ENCODE results near the gene SLC30A10.
"Not testable (repeated sequence)": the region's sequence is repeated elsewhere in the genome, so short reads cannot be mapped to it uniquely, and the experiment has no call there.

The SLC30A10 gene

GRCh38 chr1:219913005-219913770 lies 15.2 kb downstream of the SLC30A10 start:
- Mint-ChIP-seq H3K9me3 (no peaks in the 10 kb centered on the region), H3K27ac (no peak overlapping the region), H3K27me3 (peaks cover 2% of the 10 kb centered on the region), H3K4me3 (no peak overlapping the region), H3K4me1 (ENCODE audit: low read depth) (peaks cover 7% of the 10 kb centered on the region), H3K36me3 (ENCODE audit: low read depth) (no peaks in the 10 kb centered on the region)
- intact Hi-C loops (cut with micrococcal nuclease), result no loop called here

- no peaks in the 10 kb centered on the region for H3K9me3 Mint-ChIP-seq
- H3K4me1 Mint-ChIP-seq (ENCODE audit: low read depth), result peaks cover 21% of the 10 kb centered on the region
- peaks cover 2% of the 10 kb centered on the region for H3K27me3 Mint-ChIP-seq
- no peak overlapping the region for H3K4me3 Mint-ChIP-seq
- intact Hi-C loops (cut with micrococcal nuclease), result no loop called here
- no peak overlapping the region for H3K27ac Mint-ChIP-seq
- H3K36me3 Mint-ChIP-seq (ENCODE audit: low read depth), result no peaks in the 10 kb centered on the region
Observed at GRCh38 chr1:219910716-219911115, 17.6 kb downstream of the SLC30A10 start.

GRCh38 chr1:219909476-219909875 lies 18.9 kb downstream of the SLC30A10 start:
- Mint-ChIP-seq H3K27me3 (peaks cover 2% of the 10 kb centered on the region), H3K9me3 (no peaks in the 10 kb centered on the region), H3K4me1 (ENCODE audit: low read depth) (peaks cover 21% of the 10 kb centered on the region), H3K27ac (no peak overlapping the region), H3K36me3 (ENCODE audit: low read depth) (no peaks in the 10 kb centered on the region), H3K4me3 (no peak overlapping the region)
- intact Hi-C loops (cut with micrococcal nuclease), result no loop called here

GRCh38 chr1:219908170-219908569 lies 20.2 kb downstream of the SLC30A10 start:
- Mint-ChIP-seq H3K27me3 (peaks cover 2% of the 10 kb centered on the region), H3K36me3 (ENCODE audit: low read depth) (no peaks in the 10 kb centered on the region), H3K9me3 (no peaks in the 10 kb centered on the region), H3K27ac (peak overlapping the region; percentile 13), H3K4me1 (ENCODE audit: low read depth) (peaks cover 23% of the 10 kb centered on the region), H3K4me3 (no peak overlapping the region)
- intact Hi-C loops (cut with micrococcal nuclease), result no loop called here

- H3K9me3 Mint-ChIP-seq, result no peaks in the 10 kb centered on the region
- no peak overlapping the region for H3K4me3 Mint-ChIP-seq
- intact Hi-C loops (cut with micrococcal nuclease), result no loop called here
- peaks cover 2% of the 10 kb centered on the region for H3K27me3 Mint-ChIP-seq
- H3K4me1 Mint-ChIP-seq (ENCODE audit: low read depth), result peaks cover 28% of the 10 kb centered on the region
- H3K36me3 Mint-ChIP-seq (ENCODE audit: low read depth), result no peaks in the 10 kb centered on the region
- peak overlapping the region; percentile 13 for H3K27ac Mint-ChIP-seq
Observed at GRCh38 chr1:219907772-219908070, 20.6 kb downstream of the SLC30A10 start.

GRCh38 chr1:219906924-219907771 lies 21.2 kb downstream of the SLC30A10 start:
- H3K27ac Mint-ChIP-seq, result peak overlapping the region; percentile 13
- no peaks in the 10 kb centered on the region for H3K27me3 Mint-ChIP-seq
- intact Hi-C loops (cut with micrococcal nuclease), result no loop called here
- H3K4me3 Mint-ChIP-seq, result no peak overlapping the region
- no peaks in the 10 kb centered on the region for H3K36me3 Mint-ChIP-seq (ENCODE audit: low read depth)
- H3K4me1 Mint-ChIP-seq (ENCODE audit: low read depth), result peaks cover 31% of the 10 kb centered on the region
- no peaks in the 10 kb centered on the region for H3K9me3 Mint-ChIP-seq

- H3K36me3 Mint-ChIP-seq (ENCODE audit: low read depth); H3K4me3 Mint-ChIP-seq; H3K27me3 Mint-ChIP-seq; H3K9me3 Mint-ChIP-seq; intact Hi-C loops (cut with micrococcal nuclease): not testable (repeated sequence)
- Mint-ChIP-seq H3K27ac (peak overlapping the region; percentile 13), H3K4me1 (ENCODE audit: low read depth) (peaks cover 31% of the 10 kb centered on the region)
Observed at GRCh38 chr1:219906565-219906923, 21.8 kb downstream of the SLC30A10 start.

GRCh38 chr1:219905524-219905923 lies 22.8 kb downstream of the SLC30A10 start:
- peaks cover 31% of the 10 kb centered on the region for H3K4me1 Mint-ChIP-seq (ENCODE audit: low read depth)
- intact Hi-C loops (cut with micrococcal nuclease), result no loop called here
- H3K36me3 Mint-ChIP-seq (ENCODE audit: low read depth), result no peaks in the 10 kb centered on the region
- H3K27me3 Mint-ChIP-seq, result no peaks in the 10 kb centered on the region
- no peak overlapping the region for H3K27ac Mint-ChIP-seq
- H3K4me3 Mint-ChIP-seq, result no peak overlapping the region
- H3K9me3 Mint-ChIP-seq, result no peaks in the 10 kb centered on the region

- Mint-ChIP-seq H3K27me3 (no peaks in the 10 kb centered on the region), H3K9me3 (no peaks in the 10 kb centered on the region), H3K27ac (no peak overlapping the region), H3K4me1 (ENCODE audit: low read depth) (peaks cover 31% of the 10 kb centered on the region), H3K4me3 (no peak overlapping the region), H3K36me3 (ENCODE audit: low read depth) (no peaks in the 10 kb centered on the region)
- intact Hi-C loops (cut with micrococcal nuclease), result no loop called here
Observed at GRCh38 chr1:219904934-219905333, 23.4 kb downstream of the SLC30A10 start.

GRCh38 chr1:219903353-219903871 lies 24.9 kb downstream of the SLC30A10 start:
- no peaks in the 10 kb centered on the region for H3K36me3 Mint-ChIP-seq (ENCODE audit: low read depth)
- intact Hi-C loops (cut with micrococcal nuclease), result no loop called here
- no peaks in the 10 kb centered on the region for H3K9me3 Mint-ChIP-seq
- H3K4me1 Mint-ChIP-seq (ENCODE audit: low read depth), result peaks cover 26% of the 10 kb centered on the region
- H3K27ac Mint-ChIP-seq, result peak overlapping the region; percentile 87
- H3K4me3 Mint-ChIP-seq, result no peak overlapping the region
- H3K27me3 Mint-ChIP-seq, result no peaks in the 10 kb centered on the region

- Mint-ChIP-seq H3K4me1 (ENCODE audit: low read depth) (peaks cover 23% of the 10 kb centered on the region), H3K36me3 (ENCODE audit: low read depth) (no peaks in the 10 kb centered on the region), H3K27me3 (no peaks in the 10 kb centered on the region), H3K27ac (peak overlapping the region; percentile 87), H3K4me3 (peak overlapping the region; percentile 44), H3K9me3 (no peaks in the 10 kb centered on the region)
- intact Hi-C loops (cut with micrococcal nuclease), result no loop called here
Observed at GRCh38 chr1:219902951-219903350, 25.4 kb downstream of the SLC30A10 start.

GRCh38 chr1:219900882-219901281 lies 27.5 kb downstream of the SLC30A10 start:
- peaks cover 1% of the 10 kb centered on the region for H3K27me3 Mint-ChIP-seq
- intact Hi-C loops (cut with micrococcal nuclease), result no loop called here
- no peaks in the 10 kb centered on the region for H3K9me3 Mint-ChIP-seq
- peaks cover 10% of the 10 kb centered on the region for H3K4me1 Mint-ChIP-seq (ENCODE audit: low read depth)
- no peak overlapping the region for H3K27ac Mint-ChIP-seq
- no peak overlapping the region for H3K4me3 Mint-ChIP-seq
- H3K36me3 Mint-ChIP-seq (ENCODE audit: low read depth), result no peaks in the 10 kb centered on the region

GRCh38 chr1:219900201-219900600 lies 28.2 kb downstream of the SLC30A10 start:
- Mint-ChIP-seq H3K4me1 (ENCODE audit: low read depth) (peaks cover 10% of the 10 kb centered on the region), H3K27ac (no peak overlapping the region), H3K4me3 (no peak overlapping the region), H3K27me3 (peaks cover 3% of the 10 kb centered on the region), H3K9me3 (no peaks in the 10 kb centered on the region), H3K36me3 (ENCODE audit: low read depth) (no peaks in the 10 kb centered on the region)
- intact Hi-C loops (cut with micrococcal nuclease), result no loop called here

- Mint-ChIP-seq H3K4me1 (ENCODE audit: low read depth) (peaks cover 10% of the 10 kb centered on the region), H3K27ac (no peak overlapping the region), H3K36me3 (ENCODE audit: low read depth) (no peaks in the 10 kb centered on the region), H3K9me3 (no peaks in the 10 kb centered on the region), H3K27me3 (peaks cover 3% of the 10 kb centered on the region), H3K4me3 (no peak overlapping the region)
- intact Hi-C loops (cut with micrococcal nuclease), result no loop called here
Observed at GRCh38 chr1:219898375-219898774, 30.0 kb downstream of the SLC30A10 start.
